ENCODE measurements around the gene PUDP.
"Not testable (repeated sequence)": the region's sequence is repeated elsewhere in the genome, so short reads cannot be mapped to it uniquely, and the experiment has no call there.

The PUDP gene

GRCh38 chrX:7045238-7045955 is 102.6 kb downstream of the PUDP start:
- in situ Hi-C loops (cut with HindIII; ENCODE audit: low sequenced_read_pairs): no loop called here

DNA sequence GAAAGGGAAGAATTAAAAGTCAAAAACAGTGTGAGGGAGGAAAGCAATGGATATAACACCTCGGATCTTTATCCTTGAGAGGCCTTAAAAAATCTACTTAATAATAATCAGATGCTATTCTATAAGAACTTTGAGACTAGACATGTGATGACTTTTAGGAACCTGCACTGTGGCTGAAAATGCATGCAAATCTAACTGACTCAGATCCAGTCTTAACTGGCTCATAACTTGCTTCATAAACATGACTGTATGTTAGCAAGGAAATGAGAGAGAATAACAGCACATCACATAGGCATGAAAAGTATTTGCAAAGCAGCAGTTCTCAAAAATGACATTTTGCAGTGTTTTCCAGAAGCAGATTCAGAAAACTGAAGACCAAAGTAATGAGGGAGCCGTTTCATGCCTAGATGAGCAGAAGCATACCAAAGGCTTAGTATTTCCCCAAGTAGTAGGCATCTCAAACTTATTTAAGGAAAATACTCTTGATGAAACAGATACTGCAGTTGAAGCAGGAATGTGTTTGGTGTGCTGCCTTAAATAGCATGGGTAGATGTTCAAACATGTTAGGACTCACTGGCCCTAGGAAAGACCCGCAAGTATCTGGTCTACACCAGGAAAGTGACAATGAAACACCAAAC is 104.0 kb downstream of the PUDP start:
- in situ Hi-C loops (cut with HindIII; ENCODE audit: low sequenced_read_pairs): not testable (repeated sequence)

GRCh38 chrX:7028246-7028645 is 119.7 kb downstream of the PUDP start:
- in situ Hi-C loops (cut with HindIII; ENCODE audit: low sequenced_read_pairs): no loop called here

DNA sequence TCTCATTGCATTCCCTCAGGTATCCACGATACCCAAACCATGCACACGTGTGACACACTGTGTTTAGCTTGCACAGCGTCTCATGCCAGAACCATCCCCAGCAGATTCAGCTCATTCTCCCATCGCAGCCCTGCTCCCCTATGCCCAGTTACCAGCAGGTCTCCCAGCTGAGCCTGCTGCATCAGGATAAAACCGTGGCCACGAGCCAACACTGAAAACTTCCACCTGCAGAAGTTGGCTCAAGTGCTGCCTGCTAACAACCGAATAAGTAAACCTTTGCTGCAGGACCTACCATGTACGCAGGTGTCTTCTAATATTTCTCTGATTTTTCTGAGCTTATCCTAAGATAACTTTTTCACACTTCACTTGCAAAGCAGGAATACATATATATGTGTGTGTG is 120.9 kb downstream of the PUDP start:
- in situ Hi-C loops (cut with HindIII; ENCODE audit: low sequenced_read_pairs): no loop called here

GRCh38 chrX:7026365-7026764 is 121.6 kb downstream of the PUDP start:
- in situ Hi-C loops (cut with HindIII; ENCODE audit: low sequenced_read_pairs): not testable (repeated sequence)

- in situ Hi-C loops (cut with HindIII; ENCODE audit: low sequenced_read_pairs): no loop called here
Observed at GRCh38 chrX:7025471-7025870, 122.5 kb downstream of the PUDP start.

DNA sequence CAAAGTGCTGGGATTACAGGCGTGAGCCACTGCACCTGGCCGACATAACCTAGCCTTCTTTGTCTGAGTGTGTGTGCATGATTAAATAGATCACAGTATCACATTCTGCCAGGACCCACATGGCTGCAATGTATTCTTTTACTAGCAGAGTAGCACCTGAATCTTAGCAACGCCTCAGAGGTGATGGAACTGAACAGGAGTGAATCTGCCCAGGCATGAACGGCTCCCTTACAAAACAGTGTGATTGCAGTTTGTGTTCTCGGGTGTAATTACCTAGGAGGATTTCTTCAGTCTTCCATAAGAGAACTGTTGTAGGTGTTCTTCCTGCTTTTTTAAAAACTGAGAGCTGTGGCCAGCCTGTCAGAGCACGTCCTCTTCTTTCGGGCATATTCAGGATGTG is 123.1 kb downstream of the PUDP start:
- in situ Hi-C loops (cut with HindIII; ENCODE audit: low sequenced_read_pairs): no loop called here

DNA sequence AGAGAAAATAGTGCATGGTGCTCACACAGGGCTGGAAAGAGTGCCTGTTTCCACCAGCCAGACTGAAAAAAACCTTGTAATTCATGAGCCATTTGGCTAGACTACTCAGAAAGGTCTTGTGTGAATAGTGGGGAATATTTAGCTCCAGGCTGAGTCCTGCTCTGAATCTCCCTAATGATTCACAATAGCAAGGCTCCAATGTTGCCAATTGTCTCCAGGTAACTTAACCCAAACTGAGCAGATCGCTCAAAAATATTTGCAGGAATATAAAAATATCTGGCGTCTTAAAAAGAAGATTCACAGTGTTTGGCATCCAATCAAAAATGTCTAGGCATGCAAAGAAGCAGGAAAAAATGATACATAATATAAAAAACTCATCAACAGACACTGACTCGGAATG is 125.0 kb downstream of the PUDP start:
- in situ Hi-C loops (cut with HindIII; ENCODE audit: low sequenced_read_pairs): not testable (repeated sequence)

GRCh38 chrX:7021991-7022390 is 126.0 kb downstream of the PUDP start:
- in situ Hi-C loops (cut with HindIII; ENCODE audit: low sequenced_read_pairs): no loop called here

DNA sequence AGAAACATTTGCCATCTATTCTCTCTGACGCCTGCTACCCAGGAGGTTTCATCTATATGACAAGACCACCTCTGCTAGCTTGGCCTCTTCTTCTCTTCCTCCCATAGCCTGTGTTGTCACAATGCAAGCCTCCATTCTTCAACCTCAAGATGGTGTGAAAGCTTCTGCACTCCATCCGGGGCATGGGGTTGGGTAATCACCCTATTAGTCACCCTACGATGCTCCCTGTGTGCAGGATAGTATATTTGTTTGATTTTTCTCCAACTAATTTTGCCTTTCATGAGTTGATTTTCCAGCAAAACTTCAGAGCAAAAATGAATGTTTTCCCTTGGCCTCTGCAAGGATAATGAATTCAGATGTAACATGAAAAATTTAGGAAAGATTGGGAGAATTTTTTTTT is 128.4 kb downstream of the PUDP start:
- in situ Hi-C loops (cut with HindIII; ENCODE audit: low sequenced_read_pairs): no loop called here

- in situ Hi-C loops (cut with HindIII; ENCODE audit: low sequenced_read_pairs): not testable (repeated sequence)
Observed at GRCh38 chrX:7012262-7012834, 135.6 kb downstream of the PUDP start.

DNA sequence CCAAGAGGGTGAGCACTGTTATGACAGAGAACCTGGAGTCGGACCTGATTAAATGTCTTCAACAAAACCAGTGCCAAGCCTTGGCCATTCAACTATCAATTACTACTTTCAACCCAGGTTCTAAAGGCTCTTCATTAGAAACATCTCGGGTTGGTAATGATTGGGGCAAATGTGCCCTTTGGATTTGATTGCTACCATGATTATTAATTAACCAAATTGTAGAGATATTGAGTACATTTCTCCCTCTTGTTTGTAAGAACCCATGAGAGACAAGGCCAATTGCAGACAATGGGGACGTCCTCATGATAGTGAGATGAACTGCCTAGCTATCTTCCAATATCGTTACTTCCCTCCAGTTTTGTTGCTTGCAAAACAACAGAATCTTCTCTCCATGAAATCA is 137.1 kb downstream of the PUDP start:
- in situ Hi-C loops (cut with HindIII; ENCODE audit: low sequenced_read_pairs): not testable (repeated sequence)

- in situ Hi-C loops (cut with HindIII; ENCODE audit: low sequenced_read_pairs): not testable (repeated sequence)
Observed at GRCh38 chrX:7007328-7007727, 140.6 kb downstream of the PUDP start.

All from DLD1 (cell line).